ENCODE measurements around the gene KLHDC9.

The KLHDC9 gene

DNA sequence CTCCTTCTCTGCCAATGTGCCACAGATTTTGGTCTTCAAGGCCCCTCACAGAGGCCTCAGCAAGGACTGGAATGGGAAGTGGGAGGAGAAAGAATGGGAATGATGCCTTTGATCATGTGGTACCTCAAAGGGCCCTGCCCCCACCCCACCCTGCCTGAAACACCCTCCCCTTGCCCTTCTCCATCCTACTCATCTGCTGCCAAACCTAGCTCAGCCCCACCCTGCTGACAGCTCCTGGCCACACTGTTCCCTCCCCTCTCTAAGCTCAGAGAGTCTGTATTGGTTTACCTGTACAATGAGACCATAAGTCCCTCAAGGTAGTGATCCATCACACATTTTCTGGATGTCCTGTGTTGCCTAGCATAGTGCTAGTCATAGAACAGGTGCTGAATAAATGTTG lies 21.8 kb upstream of the KLHDC9 start:
- no peak for DNase-seq (ENCODE audit: low spot score)

DNA sequence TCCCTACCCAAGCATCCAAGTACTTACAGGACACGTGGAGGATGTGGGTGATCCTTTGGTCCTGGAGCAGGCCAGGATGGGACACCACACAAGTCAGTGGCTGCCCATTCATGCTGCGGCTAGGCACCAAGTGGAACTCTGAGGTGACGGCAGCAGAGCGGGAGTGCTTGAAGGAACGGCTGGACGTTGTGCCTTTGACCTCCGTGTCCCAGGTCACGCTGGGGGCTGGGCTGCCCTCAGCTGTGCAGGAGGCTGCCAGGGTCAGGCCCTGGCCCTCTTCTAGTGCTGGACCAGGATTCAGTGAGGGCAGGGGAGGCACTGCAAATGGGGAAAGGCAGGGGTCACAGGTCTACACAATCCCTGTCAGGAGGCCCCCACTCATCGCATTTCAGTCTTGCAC lies 20.7 kb upstream of the KLHDC9 start:
- no peak for DNase-seq (ENCODE audit: low spot score)

DNA sequence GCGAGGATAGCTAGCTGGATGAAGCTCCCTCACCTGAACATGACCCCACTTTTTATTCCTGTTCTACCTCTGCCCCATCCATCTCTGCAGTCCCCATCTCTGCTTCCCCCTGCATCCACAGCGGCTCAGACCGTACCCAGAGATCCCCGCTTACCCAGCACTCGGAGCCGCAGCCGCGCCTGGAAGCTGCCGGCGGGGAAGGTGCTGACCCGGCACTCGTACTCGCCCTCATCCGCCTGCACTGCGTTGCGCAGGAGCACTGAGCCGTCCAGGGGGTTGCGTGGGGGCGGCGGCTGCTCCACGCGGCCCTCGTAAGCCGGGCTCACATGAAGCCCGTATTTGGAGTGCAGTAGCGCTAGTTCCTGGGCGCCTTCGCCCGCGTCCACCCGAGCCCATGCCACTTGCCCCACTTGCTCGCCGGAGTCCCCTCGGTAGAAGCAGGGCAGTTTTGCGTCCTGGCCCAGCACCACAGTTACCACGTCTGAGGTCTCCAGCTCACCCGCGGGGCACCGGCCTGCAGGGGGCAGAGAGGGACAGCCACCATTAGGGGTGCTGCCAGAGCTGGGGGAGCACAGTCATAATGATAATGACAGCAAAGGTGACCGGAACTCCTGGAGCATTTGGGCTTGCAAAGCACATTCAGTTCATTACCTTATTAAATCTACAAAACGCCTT lies 18.6 kb upstream of the KLHDC9 start:
- DNase-seq (ENCODE audit: low spot score): no peak

DNA sequence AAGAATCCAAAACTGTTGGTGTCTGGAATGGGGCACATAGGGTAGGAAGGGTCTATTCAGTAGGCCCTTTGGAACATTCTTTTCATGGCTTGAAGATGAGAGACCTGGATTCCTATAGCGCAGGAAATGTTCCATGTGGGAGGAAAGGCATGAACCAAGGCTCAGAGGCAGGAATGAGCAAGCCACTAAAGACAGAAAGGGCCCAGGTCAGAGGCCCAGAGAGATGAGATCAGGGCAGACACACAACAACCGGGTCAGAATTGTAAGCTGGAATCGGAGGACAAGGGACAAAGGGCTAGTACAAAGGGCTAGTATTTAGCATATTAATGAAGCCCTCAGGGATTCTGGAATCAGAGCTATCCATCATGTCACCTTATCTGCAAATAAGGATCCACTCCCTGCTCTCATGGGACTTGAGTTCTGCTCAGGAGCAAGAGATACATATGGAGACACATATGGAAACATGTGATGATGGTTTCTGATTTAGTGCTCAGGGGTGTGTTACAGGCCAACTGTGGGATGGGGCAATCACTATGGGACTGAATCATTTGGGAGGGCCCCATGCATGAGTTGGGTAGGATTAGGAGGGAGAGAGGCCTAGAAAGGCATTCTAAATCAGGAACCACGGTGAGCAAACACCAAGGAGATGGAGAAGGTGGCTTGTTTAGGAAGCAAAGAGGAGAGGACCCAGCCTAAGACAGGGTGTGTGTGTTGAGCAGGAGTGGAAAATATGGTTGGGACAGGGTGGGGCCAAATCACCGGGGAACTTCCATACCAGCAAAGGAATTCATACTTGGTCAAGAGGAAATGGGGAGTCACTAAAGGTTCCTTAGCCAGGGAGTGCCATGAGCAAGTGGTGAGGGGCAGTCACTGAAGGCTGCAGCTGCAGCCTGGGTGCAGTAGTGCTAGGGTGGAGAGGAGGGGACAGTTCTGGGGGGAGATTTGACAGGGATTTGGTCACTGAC lies 17.4 kb upstream of the KLHDC9 start:
- no peak for DNase-seq (ENCODE audit: low spot score)

DNA sequence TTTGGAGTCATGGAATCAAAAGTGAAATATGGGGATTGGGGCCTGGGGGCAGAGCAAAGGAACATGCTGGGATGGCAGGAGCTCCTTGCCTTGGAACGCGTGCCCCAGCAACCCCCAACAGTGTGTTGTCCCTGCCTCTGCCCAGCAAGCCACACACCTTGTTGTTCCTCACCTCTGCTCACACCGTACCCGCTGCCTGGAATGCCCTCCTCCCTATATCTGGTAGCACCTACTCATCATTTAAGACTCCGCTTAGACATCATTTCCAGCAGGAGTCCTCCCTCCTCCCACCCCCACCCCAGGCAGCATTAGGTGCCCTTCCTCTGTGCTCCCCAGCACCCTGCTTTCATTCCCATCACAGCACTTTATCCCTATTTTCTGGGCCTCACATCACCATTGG lies 16.6 kb upstream of the KLHDC9 start:
- DNase-seq (ENCODE audit: low spot score): no peak

DNA sequence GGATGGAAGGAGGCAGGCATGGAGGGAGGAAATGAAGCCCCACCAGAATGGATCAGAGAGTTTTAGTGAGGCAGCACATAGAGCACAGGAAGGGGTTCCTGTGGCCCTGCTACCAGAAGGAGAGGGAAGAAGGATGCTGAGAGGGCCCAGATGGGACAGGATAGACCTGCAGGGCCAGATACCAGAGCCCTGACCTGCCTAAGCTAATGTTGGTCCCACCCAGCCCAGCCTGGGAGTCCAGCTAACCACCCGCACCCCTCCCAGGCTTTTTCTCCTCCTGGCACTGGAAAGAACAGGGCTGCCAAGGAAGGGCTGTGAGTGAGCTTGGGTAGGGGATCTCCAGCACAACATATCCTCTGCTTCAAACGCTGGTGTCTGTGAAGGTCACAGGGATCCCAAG lies 15.7 kb upstream of the KLHDC9 start:
- no peak for DNase-seq (ENCODE audit: low spot score)

DNA sequence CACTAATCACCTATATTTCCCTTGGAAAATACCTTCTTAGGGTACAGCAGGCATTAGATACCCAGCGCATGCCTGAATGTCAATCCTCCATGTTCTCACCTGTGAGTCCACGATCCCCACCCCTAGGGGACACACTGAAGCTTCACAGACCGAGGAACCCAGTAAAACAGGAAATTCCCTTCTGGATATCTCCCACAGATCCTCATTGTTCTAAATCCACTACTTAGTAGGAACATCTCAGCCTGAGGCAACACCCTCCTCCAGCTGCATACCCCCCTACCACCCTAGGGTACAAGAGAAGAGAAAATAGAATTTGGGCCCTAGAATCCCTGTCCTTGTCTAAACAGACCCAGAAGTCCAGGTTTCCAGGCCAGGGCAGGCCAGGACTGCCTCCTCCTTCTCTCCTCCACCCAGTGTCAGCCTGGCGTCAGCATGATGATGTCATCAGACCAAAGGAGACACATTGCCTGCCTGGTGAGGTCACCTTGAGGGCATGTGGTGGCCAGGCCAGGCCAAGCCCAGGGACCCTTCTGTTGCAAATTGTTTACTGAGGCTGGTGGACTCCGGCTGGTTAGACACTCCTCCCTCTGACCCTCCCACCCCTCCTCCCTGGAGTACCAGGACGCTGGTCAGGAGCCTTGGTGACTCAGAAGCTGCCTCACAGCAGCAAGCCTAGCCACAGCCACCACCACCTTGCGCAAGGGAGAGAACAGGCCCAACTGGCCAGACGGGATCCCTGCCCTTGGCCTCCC lies 15.0 kb upstream of the KLHDC9 start:
- peak; percentile 92 for DNase-seq (ENCODE audit: low spot score)

DNA sequence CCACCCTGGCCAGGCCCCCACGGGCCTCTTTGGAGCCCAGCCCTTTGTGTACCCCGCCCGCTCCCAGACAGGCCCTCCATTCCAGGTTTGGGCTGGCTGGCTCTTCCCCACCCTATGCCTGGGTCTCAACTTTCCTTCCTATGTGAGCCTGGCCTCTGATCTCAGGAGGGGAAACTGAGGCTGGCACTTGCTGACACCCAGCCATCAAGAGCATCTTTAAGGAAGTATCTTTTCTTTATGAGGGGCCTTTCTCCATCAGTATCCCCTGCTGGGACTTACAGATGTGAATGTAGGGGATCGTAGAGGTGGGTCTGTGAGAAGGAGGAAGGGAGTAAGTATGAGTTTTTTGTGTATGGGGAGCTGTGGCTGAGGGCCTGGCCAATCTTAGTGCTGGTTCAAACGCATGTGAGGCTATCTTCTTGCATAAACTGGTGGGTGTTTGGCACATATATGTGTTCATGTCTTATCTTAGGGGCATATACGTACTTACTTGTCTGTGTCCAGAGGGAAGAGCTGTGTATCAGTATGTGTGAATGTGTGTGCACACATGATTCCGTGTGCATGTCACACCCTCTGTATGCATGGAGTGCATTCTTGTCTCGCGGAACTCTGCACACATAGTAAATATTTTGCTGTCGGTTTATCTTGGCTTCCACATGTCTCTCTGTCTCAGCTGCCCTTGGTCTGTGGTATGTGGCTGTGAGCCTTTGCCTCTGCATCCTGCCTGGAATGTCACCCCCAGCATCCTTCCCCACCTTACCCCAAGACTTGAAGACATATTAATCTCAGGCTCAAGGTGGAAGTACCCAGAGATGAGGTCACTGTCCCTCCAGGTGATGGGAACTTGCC lies 14.2 kb upstream of the KLHDC9 start:
- no peak for DNase-seq (ENCODE audit: low spot score)

DNA sequence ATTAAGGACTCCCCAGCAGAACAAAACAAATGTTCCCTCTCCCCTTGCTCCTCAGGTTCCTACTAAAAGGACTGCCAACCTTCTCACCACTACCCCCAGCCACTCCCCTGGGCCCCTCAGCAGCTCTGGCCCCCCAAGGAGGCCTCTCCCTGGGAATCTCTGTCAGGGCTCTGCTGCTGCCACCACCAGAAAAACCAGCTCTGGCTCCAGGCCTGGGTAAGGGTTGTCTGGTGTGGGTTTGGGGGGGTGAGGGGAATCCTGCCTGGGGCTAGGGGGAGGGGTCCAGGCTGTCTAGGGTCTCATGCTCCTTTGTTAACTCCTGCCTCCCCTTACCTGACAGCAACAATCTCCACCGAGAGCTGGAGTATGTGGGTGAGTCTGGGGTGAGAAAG lies 13.6 kb upstream of the KLHDC9 start:
- no peak for DNase-seq (ENCODE audit: low spot score)

DNA sequence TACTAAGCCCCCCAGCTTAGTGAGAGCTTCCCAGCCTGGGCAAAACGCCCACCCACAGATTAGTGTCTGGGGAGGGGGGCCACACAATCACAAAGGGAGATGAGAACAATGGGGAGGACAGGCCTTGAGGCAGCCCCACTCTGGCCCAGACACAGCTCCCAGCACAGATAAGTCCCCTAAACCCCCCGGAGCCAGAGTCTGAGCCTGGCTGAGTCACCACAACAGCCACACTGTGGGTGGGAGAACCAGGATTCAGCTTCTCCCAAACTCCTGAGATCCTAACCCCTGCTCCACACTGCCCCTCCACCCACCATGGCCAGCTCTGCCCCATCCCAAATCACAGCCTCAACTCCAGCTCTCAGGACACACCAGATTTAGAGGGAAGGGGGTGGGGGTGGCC lies 13.0 kb upstream of the KLHDC9 start:
- DNase-seq (ENCODE audit: low spot score): no peak

DNA sequence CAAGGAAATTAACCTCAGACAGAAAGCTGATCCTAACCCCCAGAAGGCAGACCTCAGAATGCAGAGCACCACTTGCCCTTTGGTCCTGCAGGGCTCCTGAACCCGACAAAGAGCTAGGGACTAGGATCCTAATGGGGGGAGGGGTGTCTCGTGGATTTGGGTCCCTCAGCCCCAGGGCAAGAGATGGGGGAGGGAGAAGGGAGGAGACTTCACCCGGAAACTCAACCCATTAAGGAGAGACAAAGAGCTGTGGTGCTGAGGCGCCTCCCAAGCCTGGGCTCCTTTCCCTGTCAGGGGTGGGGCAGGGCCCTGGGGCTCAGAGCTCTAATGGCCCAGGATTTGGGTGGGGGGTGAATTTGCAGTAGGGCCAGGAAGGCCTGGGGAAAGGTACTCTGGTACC lies 11.7 kb upstream of the KLHDC9 start:
- DNase-seq (ENCODE audit: low spot score): no peak

DNA sequence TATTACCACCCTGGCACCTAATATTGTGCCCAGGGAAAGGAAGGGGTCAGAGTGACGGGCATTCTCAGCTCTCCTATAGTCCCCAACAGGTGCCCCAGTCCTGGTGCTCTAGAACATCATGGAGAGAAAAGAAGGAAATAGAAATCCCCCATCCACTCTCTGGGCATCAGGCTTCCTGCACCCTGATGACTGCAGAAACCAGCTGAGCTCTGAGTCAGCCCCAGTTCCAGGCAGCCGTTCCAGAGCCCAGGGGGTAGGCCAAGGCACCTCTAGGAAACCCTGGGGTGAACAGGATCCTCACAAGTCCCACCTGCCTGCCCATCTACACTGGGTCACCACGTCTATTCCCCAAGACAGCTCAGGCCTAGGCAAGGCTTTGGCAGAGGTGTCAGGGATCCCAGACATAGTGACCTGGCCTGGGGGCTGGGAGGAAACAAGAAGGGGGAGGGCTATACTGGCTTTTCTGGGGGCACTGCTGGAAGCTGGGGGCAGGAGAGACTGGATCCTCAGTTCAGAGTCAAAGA lies 9.5 kb upstream of the KLHDC9 start:
- peak; percentile 70 for DNase-seq (ENCODE audit: low spot score)

DNA sequence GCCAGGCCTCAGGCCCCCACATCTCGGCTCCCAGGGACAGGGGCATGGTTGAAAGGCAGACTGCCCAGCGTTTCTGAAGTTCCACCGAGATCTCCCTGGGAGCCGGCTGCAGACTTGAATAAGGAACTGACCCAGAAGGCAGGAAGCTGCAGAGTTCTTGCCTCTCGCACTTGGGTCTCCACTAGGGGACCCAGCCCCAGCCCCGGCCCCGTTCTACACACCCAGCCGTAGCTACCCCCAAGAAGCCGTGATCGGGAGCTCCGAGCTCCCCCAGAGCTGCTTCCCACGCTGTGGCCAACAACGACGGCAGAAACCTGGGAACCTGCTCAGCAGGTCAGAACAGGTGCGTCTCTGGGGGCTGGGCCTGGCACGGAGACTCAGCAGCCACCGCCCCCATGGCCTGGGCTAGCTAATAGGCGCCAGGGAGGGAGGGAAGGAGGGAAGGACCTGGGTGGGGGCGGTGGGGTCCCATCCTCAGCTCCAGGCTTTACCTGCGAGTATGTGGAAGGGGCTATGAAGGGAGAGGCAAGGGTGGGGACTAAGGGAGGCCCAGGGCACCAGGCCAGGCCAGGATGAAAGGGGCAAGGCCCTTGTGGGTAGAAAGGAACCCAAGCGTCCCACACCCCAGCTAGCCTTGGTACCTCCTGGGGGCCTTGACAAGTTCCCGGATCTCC lies 8.8 kb upstream of the KLHDC9 start, which contains the start of gene NECTIN4:
TSS of gene NECTIN4 (minus strand) at position 308 of the 674 bp plus-strand sequence. CDS start at position 46, 262 bp downstream.
- no peak for DNase-seq (ENCODE audit: low spot score)

DNA sequence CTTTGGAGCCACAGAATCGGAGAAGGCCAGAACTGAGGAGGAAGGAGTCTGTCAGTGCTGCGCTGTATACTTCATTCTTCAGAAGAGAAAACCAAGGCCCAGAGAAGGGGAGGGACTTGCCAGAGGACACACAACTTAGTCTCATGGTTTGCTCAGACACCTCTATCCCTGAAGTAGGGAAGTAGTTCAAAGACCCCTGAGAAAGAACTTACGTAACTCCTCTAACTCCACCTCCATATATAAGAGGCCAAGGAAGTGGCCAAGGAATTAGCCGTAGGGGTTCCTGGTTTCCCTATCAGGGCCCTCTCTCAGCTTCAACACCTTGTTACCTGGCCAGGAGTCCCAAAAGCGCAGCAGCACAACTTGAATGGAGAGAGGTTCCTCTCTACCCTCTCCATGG lies 8.2 kb upstream of the KLHDC9 start:
- no peak for DNase-seq (ENCODE audit: low spot score)

DNA sequence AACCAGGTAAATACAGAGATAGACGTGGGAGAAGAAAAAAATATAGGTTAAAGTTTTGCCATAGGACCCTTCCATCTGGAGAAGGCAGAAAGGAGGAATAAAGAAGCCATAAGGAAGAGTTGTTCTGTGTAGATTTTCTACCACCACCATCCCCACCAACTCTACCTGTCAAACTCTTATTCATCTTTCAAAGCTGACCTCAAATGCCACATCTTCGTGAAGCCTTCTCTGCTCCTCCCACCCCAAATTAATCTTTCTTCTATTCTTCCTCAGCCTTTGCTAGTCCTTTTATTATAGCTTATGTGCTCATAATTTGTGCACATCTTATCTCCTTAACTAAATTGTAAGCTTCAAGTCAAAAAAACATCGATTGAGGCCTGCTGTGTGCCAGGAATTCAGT lies 7.5 kb upstream of the KLHDC9 start:
- no peak for DNase-seq (ENCODE audit: low spot score)

DNA sequence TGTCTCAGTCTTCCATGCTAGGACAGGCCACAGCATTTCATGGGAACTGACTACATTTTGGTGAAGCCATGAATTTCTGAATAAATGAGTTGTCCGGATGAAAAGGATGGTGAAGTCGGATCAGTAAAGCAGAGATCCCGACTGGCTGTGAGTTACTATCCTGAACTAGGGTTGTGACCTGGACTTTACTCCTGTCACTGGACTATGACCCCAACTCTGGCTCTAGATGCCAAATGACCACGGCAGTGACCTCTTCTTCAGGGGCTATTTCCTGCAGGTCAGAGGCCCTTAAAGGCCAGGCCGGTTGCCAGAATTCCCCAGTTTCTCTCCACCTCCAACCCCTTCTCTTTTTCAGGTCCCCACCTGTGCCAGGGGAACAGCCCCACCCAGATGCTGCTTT lies 7.1 kb upstream of the KLHDC9 start:
- DNase-seq (ENCODE audit: low spot score): no peak

DNA sequence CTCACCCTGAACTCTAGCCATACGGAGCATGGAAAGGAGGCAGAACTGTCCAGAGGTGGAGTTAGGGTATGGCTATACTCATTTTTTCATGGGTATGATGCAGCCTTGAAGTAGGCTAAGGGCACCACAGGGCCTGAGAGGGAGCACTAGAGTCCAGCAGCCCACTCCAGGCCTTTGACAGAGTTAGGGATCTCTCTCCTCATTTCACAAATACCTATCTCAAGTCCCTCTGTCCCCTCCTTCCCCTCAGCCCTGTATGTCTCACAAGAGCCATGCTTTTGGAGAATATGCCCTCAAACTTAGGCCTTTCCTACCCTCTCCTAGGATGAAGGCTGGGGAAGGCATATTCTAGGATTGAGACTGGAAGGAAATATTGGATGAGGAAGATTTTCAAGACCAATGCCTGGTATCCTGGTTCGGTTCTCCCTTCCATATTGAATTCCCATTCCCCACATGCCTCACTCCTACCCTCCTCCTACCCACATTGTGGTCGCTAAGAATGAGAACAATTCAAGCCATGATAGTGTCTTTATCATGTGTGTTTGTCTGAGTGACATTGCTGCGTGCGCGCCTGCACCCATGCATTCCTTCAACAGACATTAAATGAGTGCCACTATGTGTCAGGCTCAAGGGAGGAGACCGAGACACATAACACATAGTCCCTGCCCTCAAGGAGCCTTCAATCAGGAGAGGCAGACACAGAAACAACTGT lies 6.2 kb upstream of the KLHDC9 start:
- DNase-seq (ENCODE audit: low spot score): no peak

DNA sequence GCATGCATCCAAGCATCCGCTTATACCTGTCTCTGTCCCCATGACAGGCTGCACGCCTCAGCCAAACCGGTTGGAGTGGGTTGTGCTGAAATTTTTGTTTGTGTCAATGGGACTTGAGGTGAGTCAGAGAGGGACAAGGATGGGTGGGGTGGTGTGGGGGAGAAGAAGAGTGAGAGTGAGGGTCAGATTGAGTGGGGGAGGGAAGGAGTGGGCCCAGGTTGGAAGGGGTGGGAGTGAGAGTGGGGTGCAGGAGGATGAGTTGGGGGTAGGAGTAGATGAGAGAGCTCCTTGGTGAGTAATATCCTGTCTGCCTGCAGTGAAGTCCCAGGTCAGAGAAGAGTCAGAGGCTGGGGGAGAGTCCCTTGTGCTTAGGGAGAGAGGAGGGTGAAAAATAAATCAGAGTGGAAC lies 5.5 kb upstream of the KLHDC9 start:
- no peak for DNase-seq (ENCODE audit: low spot score)

DNA sequence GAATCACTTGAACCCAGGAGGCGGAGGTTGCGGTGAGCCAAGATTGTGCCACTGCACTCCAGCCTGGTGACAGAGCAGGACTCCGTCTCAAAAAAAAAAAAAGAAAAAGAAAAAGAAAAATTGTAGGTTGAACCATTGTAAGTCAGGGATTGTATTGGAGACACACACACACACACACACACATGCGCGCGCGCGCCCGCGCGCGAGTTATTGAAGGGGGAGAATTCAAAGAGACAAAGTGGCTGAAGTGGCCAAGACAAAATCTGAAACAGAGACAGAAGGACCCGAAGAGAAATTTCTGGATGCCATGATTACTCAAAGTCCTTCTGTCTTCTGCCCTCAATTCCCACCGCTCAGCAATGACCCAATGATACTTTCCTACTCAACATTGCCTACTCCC lies 3.7 kb upstream of the KLHDC9 start:
- no peak for DNase-seq (ENCODE audit: low spot score)

DNA sequence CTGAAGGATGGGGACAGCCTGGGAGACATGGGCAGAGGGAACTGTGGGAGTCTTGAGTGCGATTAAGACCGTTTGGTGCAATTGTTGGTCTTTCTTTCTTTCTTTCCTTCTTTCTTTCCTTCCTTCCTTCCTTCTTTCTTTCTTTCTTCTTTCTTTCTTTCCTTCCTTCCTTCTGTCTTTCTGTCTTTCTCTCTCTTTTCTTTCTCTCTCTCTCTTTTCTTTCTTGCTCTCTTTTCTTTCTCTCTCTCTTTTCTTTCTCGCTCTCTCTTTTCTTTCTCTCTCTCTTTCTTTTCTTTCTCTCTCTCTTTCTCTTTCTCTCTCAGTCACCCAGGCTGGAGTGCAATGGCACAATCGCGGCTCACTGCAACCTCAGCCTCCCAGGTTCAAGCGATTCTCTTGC lies 2.9 kb upstream of the KLHDC9 start:
- no peak for DNase-seq (ENCODE audit: low spot score)
